Adrenal gland (tissue), 12 donors: ENCODE results near the gene CHST11. TPM values are rescaled to one million over a fixed set of nuclear protein-coding genes. Genes with fewer than 3 reads are reported as not detected.

Experiments
- DNase-seq, 7 donors: peaks; one replicate each; pipeline ENCODE4 v3.0.0-alpha.2; 2019 to 2020
- H3K27ac ChIP-seq, 5 donors: fragments of 200-600 bp; sonication (generic) in 4 of 5; 1 replicate in 3 of 5; 2 replicates in 2 of 5; pipeline versions ENCODE4 v1.5.1 to v1.8.0; 2016 to 2020; ENCODE audit warnings: mild to moderate bottlenecking in 1 of 5
- H3K27me3 ChIP-seq: fragments of 200-600 bp; 2 replicates; pipeline ENCODE4 v1.8.0; 2021
- H3K36me3 ChIP-seq, 2 donors: fragments of 200-600 bp; replicated peaks in 1 of 2; 1 replicate in 1 of 2; 2 replicates in 1 of 2; pipeline versions ENCODE4 v1.5.1 to v1.8.0; 2018 to 2022
- H3K4me1 ChIP-seq, 2 donors: fragments of 200-600 bp; replicated peaks in 1 of 2; 1 replicate in 1 of 2; 2 replicates in 1 of 2; pipeline versions ENCODE4 v1.5.1 to v1.8.0; 2018 to 2021
- H3K4me3 ChIP-seq, 4 donors: fragments of 200-600 bp; sonication (generic) in 3 of 4; one replicate each; pipeline ENCODE4 v1.5.1; 2016 to 2018
- H3K9me3 ChIP-seq, 3 donors: fragments of 200-600 bp; sonication (generic) in 1 of 3; replicated peaks in 1 of 3; 1 replicate in 2 of 3; 2 replicates in 1 of 3; pipeline versions ENCODE4 v1.5.1 to v1.8.0; 2016 to 2021
- CTCF ChIP-seq, 6 experiments: fragments of 450-650 bp in 4 of 6; fragments of 200-600 bp in 2 of 6; sonication (generic) in 1 of 6; IDR thresholded peaks; 1 replicate in 5 of 6; 2 replicates in 1 of 6; pipeline versions ENCODE4 v1.5.1 to v1.8.0; 2016 to 2021; ENCODE audit warnings: antibody characterized with exemption in 6 of 6, mild to moderate bottlenecking in 2 of 6, moderate library complexity in 1 of 6
- POLR2A ChIP-seq, 2 donors: fragments of 450-650 bp; IDR thresholded peaks; one replicate each; pipeline ENCODE4 v1.6.1; 2017; ENCODE audit warnings: antibody characterized with exemption in 2 of 2, mild to moderate bottlenecking in 2 of 2, moderate library complexity in 1 of 2
- WGBS, 4 donors: extraction: QIAGEN DNeasy Blood & Tissue Kit in 2 of 4; methylation state at CpG; one replicate each; pipeline versions ENCODE4 v1.1.5 to v1.1.7; 2013 to 2017; 5-methylcytosine and 5-hydroxymethylcytosine counted together
- intact Hi-C, 2 donors: fragments of 100-400 bp; cut with DNase I; formaldehyde crosslinking; loops; one replicate each; pipeline versions ENCODE4 v1.14.1 to v1.15.0; 2022 to 2023
- polyA plus RNA-seq, 3 donors: library from polyadenylated mRNA; stranded (reverse); fragments of 200-250 nt in 2 of 3; fragments of 350-450 nt in 1 of 3; fragmentation: Illumina TruSeq in 1 of 3; extraction: RNeasy Lipid Tissue Mini Kit (QIAGEN cat#74804) in 1 of 3; gene quantifications; one replicate each; pipeline ENCODE4 v1.2.3, GENCODE V29; 2013 to 2014
- total RNA-seq, 9 donors: library from RNA; depleted of rRNA in 4 of 9; stranded (reverse); fragments of >200 nt in 4 of 9; fragments of 120-200 nt in 1 of 9; fragmentation: NEBNext Ultra II Directional in 1 of 9; extraction: Animal tissue kit (Norgen Biotek cat#: 25700) in 1 of 9; gene quantifications; one replicate each; pipeline versions ENCODE4 v1.1.0 to v1.2.4, GENCODE V29; 2013 to 2023
- donor health status: healthy with polysubstance abuse.
- donor health status: Bipolar disorder and iron deficiency.
- donor health status: DM: yes; HTN: yes; CAD: no.
- donor health status: DM: no; HTN: no; CAD: no.
- donor health status: DM: no; HTN: no; CAD: no.
- donor health status: DM: yes; HTN: yes; CAD: no.

Gene CHST11
- total and polyA plus RNA-seq, 12 donors, result 6.2 to 95.1 (median 29.8) TPM

- no peak for TF ChIP-seq POLR2A (IDR thresholded peaks at IDR 0.05)
- TF ChIP-seq CTCF (IDR thresholded peaks at IDR 0.05), result no peak
- no peaks in the 10 kb centered on the region for H3K27me3 ChIP-seq
- H3K36me3 ChIP-seq, result no peaks in the 10 kb centered on the region
- H3K4me3 ChIP-seq, result no peak overlapping the region
- 80 to 95% (median 87%) methylated on average over 1 of the region's 1 CpG for WGBS, 4 donors
- H3K27ac ChIP-seq, result no peak overlapping the region
- H3K4me1 ChIP-seq, result no peaks in the 10 kb centered on the region
- intact Hi-C loops, result no loop called here
- no peak for DNase-seq
- H3K9me3 ChIP-seq, result no peaks in the 10 kb centered on the region
Measured at GRCh38 chr12:104434129-104434528, 22.6 kb upstream of the CHST11 start.

- DNase-seq, result no peak
- no peaks in the 10 kb centered on the region for H3K9me3 ChIP-seq
- H3K4me3 ChIP-seq, result no peak overlapping the region
- no peaks in the 10 kb centered on the region for H3K4me1 ChIP-seq
- H3K27ac ChIP-seq, result no peak overlapping the region
- H3K27me3 ChIP-seq, result no peaks in the 10 kb centered on the region
- intact Hi-C loops, result no loop called here
- TF ChIP-seq POLR2A (IDR thresholded peaks at IDR 0.05) (no peak), CTCF (IDR thresholded peaks at IDR 0.05) (no peak)
- H3K36me3 ChIP-seq, result no peaks in the 10 kb centered on the region
- 68 to 92% (median 77%) methylated on average over 4 of the region's 4 CpGs for WGBS, 4 donors
Measured at GRCh38 chr12:104435175-104435574, 21.6 kb upstream of the CHST11 start.

- H3K27me3 ChIP-seq, result no peaks in the 10 kb centered on the region
- no peak overlapping the region for H3K4me3 ChIP-seq
- WGBS, 4 donors, result 70 to 87% (median 76%) methylated on average over 3 of the region's 3 CpGs
- H3K9me3 ChIP-seq, result no peaks in the 10 kb centered on the region
- H3K4me1 ChIP-seq, result no peaks in the 10 kb centered on the region
- H3K36me3 ChIP-seq, result no peaks in the 10 kb centered on the region
- DNase-seq, result no peak
- intact Hi-C loops, result no loop called here
- TF ChIP-seq POLR2A (IDR thresholded peaks at IDR 0.05), result no peak
- TF ChIP-seq CTCF (IDR thresholded peaks at IDR 0.05), result no peak
- no peak overlapping the region for H3K27ac ChIP-seq
Measured at GRCh38 chr12:104435765-104436164, 21.0 kb upstream of the CHST11 start.

- intact Hi-C loops, result no loop called here
- no peaks in the 10 kb centered on the region for H3K36me3 ChIP-seq
- DNase-seq, result no peak
- H3K9me3 ChIP-seq, result no peaks in the 10 kb centered on the region
- WGBS, 4 donors, result 84 to 92% (median 87%) methylated on average over 8 of the region's 8 CpGs
- H3K27ac ChIP-seq, result no peak overlapping the region
- H3K27me3 ChIP-seq, result no peaks in the 10 kb centered on the region
- H3K4me1 ChIP-seq, result no peaks in the 10 kb centered on the region
- H3K4me3 ChIP-seq, result no peak overlapping the region
- TF ChIP-seq CTCF (IDR thresholded peaks at IDR 0.05), result no peak
- no peak for TF ChIP-seq POLR2A (IDR thresholded peaks at IDR 0.05)
Measured at GRCh38 chr12:104436790-104437189, 20.0 kb upstream of the CHST11 start.
